ENCODE data around the gene DIPK1C. TPM values are rescaled to one million over a fixed set of nuclear protein-coding genes. Genes with fewer than 3 reads are reported as not detected.

DIPK1C gene
- total RNA-seq, 1 donor from 2014 or later: not detected

- no peak overlapping the region for H3K4me3 ChIP-seq (ENCODE audit: low read depth, low read length)
- TF ChIP-seq CTCF (conservative IDR thresholded peaks at IDR 0.05; ENCODE audit: low read depth, low read length): no peak
- DNase-seq (ENCODE audit: low read depth): no peak
Measured at GRCh38 chr18:74436158-74436769, 20.8 kb downstream of the DIPK1C start.

DNA sequence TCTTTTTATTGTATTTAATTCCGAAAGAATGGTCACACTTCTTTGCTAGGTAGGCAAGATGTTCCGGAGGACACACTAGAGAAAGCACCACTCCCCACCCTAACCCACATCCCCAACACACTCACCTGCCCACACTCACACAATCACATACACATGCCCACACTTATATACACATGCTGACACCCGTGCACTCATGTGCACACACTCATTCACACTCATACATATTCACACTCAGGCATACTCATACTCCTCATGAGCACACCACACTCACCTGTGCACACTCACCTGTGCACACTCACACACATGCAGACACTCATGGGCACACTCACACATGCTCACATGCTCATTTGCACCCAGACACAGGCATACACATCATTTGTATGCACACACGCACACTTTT lies 21.4 kb downstream of the DIPK1C start:
- DNase-seq (ENCODE audit: low read depth): no peak
- no peak for TF ChIP-seq CTCF (conservative IDR thresholded peaks at IDR 0.05; ENCODE audit: low read depth, low read length)
- no peak overlapping the region for H3K4me3 ChIP-seq (ENCODE audit: low read depth, low read length)

GRCh38 chr18:74434466-74434865 lies 22.6 kb downstream of the DIPK1C start:
- H3K4me3 ChIP-seq (ENCODE audit: low read depth, low read length): no peak overlapping the region
- DNase-seq (ENCODE audit: low read depth): no peak
- TF ChIP-seq CTCF (conservative IDR thresholded peaks at IDR 0.05; ENCODE audit: low read depth, low read length): no peak

DNA sequence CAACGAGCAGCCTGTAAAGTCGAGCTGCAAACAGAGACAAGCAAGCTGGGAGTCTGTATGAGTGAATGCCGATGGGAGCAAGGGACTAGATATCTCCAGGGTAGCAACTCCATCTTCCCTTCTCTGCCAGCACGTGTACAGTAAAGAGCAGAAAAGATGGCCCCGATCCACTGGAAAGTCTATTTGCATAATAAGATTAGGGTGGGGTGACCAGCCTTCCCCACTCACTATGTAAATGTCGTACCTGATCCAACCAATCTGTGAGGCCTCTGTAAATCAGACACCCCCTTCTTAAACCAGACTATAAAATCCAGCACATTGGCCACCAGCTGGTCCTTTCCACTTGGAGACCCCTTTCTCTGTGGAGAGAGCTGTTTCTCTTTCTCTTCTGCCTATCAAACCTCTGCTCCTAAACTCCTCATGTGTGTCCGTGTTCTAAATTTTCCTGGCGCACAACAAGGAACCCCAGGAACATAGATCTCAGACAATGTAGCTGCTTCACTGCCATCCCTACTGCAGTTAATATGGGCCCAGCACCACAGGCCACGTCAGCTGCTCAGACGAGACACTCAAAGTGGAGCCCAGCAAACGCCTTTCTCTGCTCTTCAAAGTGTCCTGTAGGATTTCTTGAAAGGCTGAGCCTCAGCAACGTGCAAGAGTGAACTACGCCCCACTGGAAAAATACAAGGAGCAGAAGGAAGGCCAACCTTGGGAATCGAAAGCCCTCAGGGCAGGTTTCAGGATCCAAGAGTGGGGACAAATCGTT lies 26.1 kb downstream of the DIPK1C start:
- no peak for DNase-seq (ENCODE audit: low read depth)
- TF ChIP-seq CTCF (conservative IDR thresholded peaks at IDR 0.05; ENCODE audit: low read depth, low read length): no peak

DNA sequence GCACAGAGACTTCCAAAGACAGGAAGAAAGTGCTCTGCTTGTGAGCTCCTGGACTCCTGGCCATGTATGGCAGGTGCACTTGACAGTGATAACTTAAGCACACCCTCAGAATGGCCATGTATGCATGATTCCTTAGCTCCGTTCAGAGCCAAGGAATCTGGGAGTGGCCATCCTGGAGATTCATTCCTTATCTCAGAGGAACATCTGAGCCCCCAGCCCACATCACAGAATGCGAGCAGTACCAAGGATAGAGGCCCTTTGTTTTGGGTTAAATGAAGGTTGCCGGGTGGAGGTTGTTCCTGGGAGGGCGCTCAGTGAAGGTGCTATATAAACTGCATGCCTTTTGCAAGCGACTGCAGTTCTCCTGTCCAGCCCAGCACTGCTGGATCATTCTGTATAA lies 26.9 kb downstream of the DIPK1C start:
- no peak for DNase-seq (ENCODE audit: low read depth)
- H3K4me3 ChIP-seq (ENCODE audit: low read depth, low read length): no peak overlapping the region
- TF ChIP-seq CTCF (conservative IDR thresholded peaks at IDR 0.05; ENCODE audit: low read depth, low read length): no peak

More for the DNA sequence above, 26.1 kb downstream of the DIPK1C start:
- H3K4me3 ChIP-seq (ENCODE audit: low read depth, low read length): no peak overlapping the region

DNA sequence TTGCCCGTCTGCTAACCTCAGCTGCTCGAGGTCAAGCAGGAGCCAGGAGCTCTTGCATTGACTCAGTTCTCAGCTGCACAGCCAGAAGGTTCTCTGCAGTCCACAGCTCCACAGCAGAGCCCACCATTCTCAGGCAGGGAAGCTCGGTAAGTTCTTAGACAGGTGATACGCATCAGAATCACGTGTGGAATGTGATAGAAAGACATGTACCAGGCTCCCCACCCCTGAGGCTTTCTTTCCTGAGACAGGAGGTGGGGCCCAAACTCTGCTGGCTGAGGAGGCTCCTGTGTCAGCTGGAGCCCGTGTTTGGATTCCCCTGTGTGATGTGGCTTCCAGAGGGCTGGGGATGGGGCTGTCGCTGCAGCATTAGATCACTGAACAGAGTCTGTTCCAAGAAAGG lies 28.0 kb downstream of the DIPK1C start:
- no peak for TF ChIP-seq CTCF (conservative IDR thresholded peaks at IDR 0.05; ENCODE audit: low read depth, low read length)
- H3K4me3 ChIP-seq (ENCODE audit: low read depth, low read length): no peak overlapping the region
- no peak for DNase-seq (ENCODE audit: low read depth)

All from epithelial cell of proximal tubule (primary cell).